Ishikawa (cell line): ENCODE measurements around the gene PTPRN2.
A peak's percentile ranks its signal among the peaks of the same experiment; 100 is the strongest.

Source experiments
- CEBPB ChIP-seq: IDR thresholded peaks from 2 replicates; pipeline ENCODE4 v1.6.1; 2012
- CREB1 ChIP-seq: IDR thresholded peaks from 2 replicates; pipeline ENCODE4 v1.6.1; 2012; ENCODE audit warnings: low read depth
- EGR1 ChIP-seq: IDR thresholded peaks from 2 replicates; pipeline ENCODE4 v1.6.1; 2012
- EP300 ChIP-seq: IDR thresholded peaks from 2 replicates; pipeline ENCODE4 v1.6.1; 2012; ENCODE audit warnings: borderline replicate concordance
- FOXM1 ChIP-seq: IDR thresholded peaks from 2 replicates; pipeline ENCODE4 v1.6.1; 2012; ENCODE audit warnings: low read depth, borderline replicate concordance
- MAX ChIP-seq: IDR thresholded peaks from 2 replicates; pipeline ENCODE4 v1.6.1; 2012
- NFIC ChIP-seq: IDR thresholded peaks from 2 replicates; pipeline ENCODE4 v1.6.1; 2012
- RAD21 ChIP-seq: IDR thresholded peaks from 2 replicates; pipeline ENCODE4 v1.6.1; 2012; ENCODE audit warnings: low read depth
- TAF1 ChIP-seq: IDR thresholded peaks from 2 replicates; pipeline ENCODE4 v1.6.1; 2012; ENCODE audit warnings: low read depth, mild to moderate bottlenecking
- TCF12 ChIP-seq: IDR thresholded peaks from 2 replicates; pipeline ENCODE4 v1.6.1; 2012; ENCODE audit warnings: low read depth
- TEAD4 ChIP-seq: IDR thresholded peaks from 2 replicates; pipeline ENCODE4 v1.6.1; 2012
- USF1 ChIP-seq: IDR thresholded peaks from 2 replicates; pipeline ENCODE4 v1.6.1; 2012
- YY1 ChIP-seq: IDR thresholded peaks from 2 replicates; pipeline ENCODE4 v1.6.1; 2012; ENCODE audit warnings: low read depth
- ZBTB7A ChIP-seq: IDR thresholded peaks from 2 replicates; pipeline ENCODE4 v1.6.1; 2012; ENCODE audit warnings: low read depth
- TF ChIP-seq, protein P1 (sequence below): IDR thresholded peaks from 2 replicates; pipeline ENCODE4 v1.6.1; 2012; ENCODE audit warnings: low read depth, mild to moderate bottlenecking

PTPRN2 gene

DNA sequence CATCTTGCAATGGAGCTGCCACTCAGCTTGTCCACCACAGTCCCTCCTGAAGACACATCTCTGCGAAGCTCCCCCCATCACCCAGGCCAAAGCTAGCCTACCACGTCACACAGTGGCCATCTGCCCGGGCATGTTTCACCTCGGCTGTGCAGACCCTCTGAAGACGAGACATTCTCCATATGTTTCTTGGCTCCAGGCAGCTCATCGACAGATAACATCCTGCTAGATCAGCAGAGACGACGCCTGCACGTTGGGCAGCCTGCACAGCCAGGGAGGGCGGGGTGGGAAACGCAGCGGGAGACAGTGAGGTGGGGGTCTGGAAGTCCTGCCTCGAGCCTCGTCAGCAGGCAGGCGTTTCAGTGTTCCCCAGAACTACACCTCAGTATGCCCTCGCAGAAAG lies 53.0 kb downstream of the PTPRN2 start:
- TF ChIP-seq EP300, result no peak

- TF ChIP-seq CEBPB (no peak), USF1 (no peak), RAD21 (no peak), NFIC (no peak), MAX (no peak), CREB1 (no peak), TCF12 (no peak), TAF1 (no peak), ZBTB7A (no peak), EP300 (no peak), FOXM1 (no peak), TEAD4 (no peak)
- TF ChIP-seq, protein P1, sequence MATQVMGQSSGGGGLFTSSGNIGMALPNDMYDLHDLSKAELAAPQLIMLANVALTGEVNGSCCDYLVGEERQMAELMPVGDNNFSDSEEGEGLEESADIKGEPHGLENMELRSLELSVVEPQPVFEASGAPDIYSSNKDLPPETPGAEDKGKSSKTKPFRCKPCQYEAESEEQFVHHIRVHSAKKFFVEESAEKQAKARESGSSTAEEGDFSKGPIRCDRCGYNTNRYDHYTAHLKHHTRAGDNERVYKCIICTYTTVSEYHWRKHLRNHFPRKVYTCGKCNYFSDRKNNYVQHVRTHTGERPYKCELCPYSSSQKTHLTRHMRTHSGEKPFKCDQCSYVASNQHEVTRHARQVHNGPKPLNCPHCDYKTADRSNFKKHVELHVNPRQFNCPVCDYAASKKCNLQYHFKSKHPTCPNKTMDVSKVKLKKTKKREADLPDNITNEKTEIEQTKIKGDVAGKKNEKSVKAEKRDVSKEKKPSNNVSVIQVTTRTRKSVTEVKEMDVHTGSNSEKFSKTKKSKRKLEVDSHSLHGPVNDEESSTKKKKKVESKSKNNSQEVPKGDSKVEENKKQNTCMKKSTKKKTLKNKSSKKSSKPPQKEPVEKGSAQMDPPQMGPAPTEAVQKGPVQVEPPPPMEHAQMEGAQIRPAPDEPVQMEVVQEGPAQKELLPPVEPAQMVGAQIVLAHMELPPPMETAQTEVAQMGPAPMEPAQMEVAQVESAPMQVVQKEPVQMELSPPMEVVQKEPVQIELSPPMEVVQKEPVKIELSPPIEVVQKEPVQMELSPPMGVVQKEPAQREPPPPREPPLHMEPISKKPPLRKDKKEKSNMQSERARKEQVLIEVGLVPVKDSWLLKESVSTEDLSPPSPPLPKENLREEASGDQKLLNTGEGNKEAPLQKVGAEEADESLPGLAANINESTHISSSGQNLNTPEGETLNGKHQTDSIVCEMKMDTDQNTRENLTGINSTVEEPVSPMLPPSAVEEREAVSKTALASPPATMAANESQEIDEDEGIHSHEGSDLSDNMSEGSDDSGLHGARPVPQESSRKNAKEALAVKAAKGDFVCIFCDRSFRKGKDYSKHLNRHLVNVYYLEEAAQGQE, result no peak
These were observed 54.1 kb downstream of the PTPRN2 start for GRCh38 chr7:158533386-158534133.

GRCh38 chr7:158532093-158532627 lies 55.5 kb downstream of the PTPRN2 start:
- TF ChIP-seq TCF12 (no peak), TEAD4 (no peak), USF1 (peak; percentile 14; the same call in 1 of the 2 replicates)

DNA sequence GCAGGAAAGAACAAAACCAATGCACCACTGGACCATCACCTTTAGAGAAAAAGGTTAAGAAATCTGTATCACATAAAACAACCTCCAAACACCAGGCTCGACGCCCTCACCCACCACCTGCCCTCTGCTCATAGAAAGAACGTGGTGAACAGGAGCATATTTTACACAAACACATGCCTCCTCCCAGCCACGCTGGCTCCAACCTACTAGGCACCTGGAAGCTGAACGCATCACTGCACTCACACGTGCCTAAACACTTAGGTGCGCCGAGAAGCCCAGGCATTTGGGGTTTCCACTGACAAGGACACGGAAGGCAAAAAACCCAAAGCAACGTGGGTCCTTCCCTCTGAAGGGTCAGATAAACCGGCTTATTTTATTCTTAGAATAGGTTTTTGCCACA lies 56.0 kb downstream of the PTPRN2 start:
- TF ChIP-seq CEBPB, result no peak
- no peak for TF ChIP-seq TAF1
- TF ChIP-seq ZBTB7A, result no peak
- no peak for TF ChIP-seq YY1
- no peak for TF ChIP-seq RAD21
- TF ChIP-seq USF1, result no peak
- TF ChIP-seq TCF12, result no peak
- TF ChIP-seq EP300, result no peak
- TF ChIP-seq NFIC, result no peak

- TF ChIP-seq ZBTB7A (no peak), EGR1 (no peak), FOXM1 (no peak), EP300 (no peak)
These were observed 56.6 kb downstream of the PTPRN2 start for GRCh38 chr7:158530800-158531609.

GRCh38 chr7:158529181-158530096 lies 58.2 kb downstream of the PTPRN2 start:
- no peak for TF ChIP-seq CREB1
- no peak for TF ChIP-seq RAD21
- TF ChIP-seq EGR1, result no peak
- TF ChIP-seq, protein P1, result no peak
- no peak for TF ChIP-seq TAF1
- no peak for TF ChIP-seq EP300
- TF ChIP-seq TCF12, result no peak
- TF ChIP-seq ZBTB7A, result no peak
- no peak for TF ChIP-seq YY1
- no peak for TF ChIP-seq TEAD4
- no peak for TF ChIP-seq USF1
- no peak for TF ChIP-seq NFIC
- no peak for TF ChIP-seq MAX
- TF ChIP-seq CEBPB, result no peak
- no peak for TF ChIP-seq FOXM1
